Measurements from ENCODE around the gene SLC25A39.
A peak's percentile ranks its signal among the peaks of the same experiment; 100 is the strongest.

SLC25A39 gene

GRCh38 chr17:44320066-44320465, 4.6 kb downstream of the SLC25A39 start:
- DNase-seq (ENCODE audit: low read depth), result no peak
- no peak overlapping the region for H3K4me3 ChIP-seq (ENCODE audit: low read length)
- TF ChIP-seq CTCF (IDR thresholded peaks at IDR 0.05; ENCODE audit: insufficient read depth, low read depth, low read length, missing control alignments), result no peak

- TF ChIP-seq CTCF (IDR thresholded peaks at IDR 0.05; ENCODE audit: insufficient read depth, low read depth, low read length, missing control alignments), result no peak
- DNase-seq (ENCODE audit: low read depth), result no peak
- no peak overlapping the region for H3K4me3 ChIP-seq (ENCODE audit: low read length)
Measured at GRCh38 chr17:44318077-44318892, 6.3 kb downstream of the SLC25A39 start.

- DNase-seq (ENCODE audit: low read depth), result no peak
- TF ChIP-seq CTCF (IDR thresholded peaks at IDR 0.05; ENCODE audit: insufficient read depth, low read depth, low read length, missing control alignments), result no peak
- no peak overlapping the region for H3K4me3 ChIP-seq (ENCODE audit: low read length)
Measured at GRCh38 chr17:44317545-44317944, 7.1 kb downstream of the SLC25A39 start.

- no peak for DNase-seq (ENCODE audit: low read depth)
- H3K4me3 ChIP-seq (ENCODE audit: low read length), result peak overlapping the region; percentile 13
- TF ChIP-seq CTCF (IDR thresholded peaks at IDR 0.05; ENCODE audit: insufficient read depth, low read depth, low read length, missing control alignments), result no peak
Measured at GRCh38 chr17:44315760-44316731, 8.6 kb downstream of the SLC25A39 start.

- no peak for TF ChIP-seq CTCF (IDR thresholded peaks at IDR 0.05; ENCODE audit: insufficient read depth, low read depth, low read length, missing control alignments)
- peak; percentile 72 for DNase-seq (ENCODE audit: low read depth)
- peak overlapping the region; percentile 36 for H3K4me3 ChIP-seq (ENCODE audit: low read length)
Measured at GRCh38 chr17:44314869-44315661, 9.6 kb downstream of the SLC25A39 start.

GRCh38 chr17:44314524-44314868, 10.1 kb downstream of the SLC25A39 start:
- no peak for TF ChIP-seq CTCF (IDR thresholded peaks at IDR 0.05; ENCODE audit: insufficient read depth, low read depth, low read length, missing control alignments)
- no peak for DNase-seq (ENCODE audit: low read depth)
- H3K4me3 ChIP-seq (ENCODE audit: low read length), result no peak overlapping the region
